Endometrium (tissue), 2 donors: ENCODE measurements around the gene DHX16.
A peak's percentile ranks its signal among the peaks of the same experiment; 100 is the strongest.

Experiments used
- FAIRE-seq: peaks from 2 replicates; lab custom pipeline; 2012; peaks lifted over from hg19 to GRCh38; lab: Jason Lieb, UNC
- donor health status: control.
- donor health status: control.

Gene DHX16

GRCh38 chr6:30626484-30627366, 46.1 kb downstream of the DHX16 start, which contains the start of gene ATAT1:
TSS of gene ATAT1 (plus strand) at chr6:30626874.
- no peak for FAIRE-seq

GRCh38 chr6:30625511-30625910, 47.3 kb downstream of the DHX16 start:
- no peak for FAIRE-seq

GRCh38 chr6:30619561-30619960, 53.2 kb downstream of the DHX16 start:
- FAIRE-seq, result no peak

- no peak for FAIRE-seq
Measured at GRCh38 chr6:30618270-30618797, 54.5 kb downstream of the DHX16 start.

GRCh38 chr6:30617565-30618269, 55.1 kb downstream of the DHX16 start, which contains the start of gene MRPS18B:
TSS of gene MRPS18B (plus strand) at chr6:30617840. CDS start at chr6:30617866, 26 bp downstream.
- FAIRE-seq, result no peak

- peak; percentile 97 for FAIRE-seq
Measured at GRCh38 chr6:30616811-30617564, 55.8 kb downstream of the DHX16 start, which contains the start of gene PPP1R10. TSS of gene PPP1R10 (minus strand) at chr6:30617243. CDS start at chr6:30609944, 7,299 bp downstream.

GRCh38 chr6:30615958-30616810, 56.6 kb downstream of the DHX16 start:
- no peak for FAIRE-seq

- no peak for FAIRE-seq
Measured at GRCh38 chr6:30615219-30615957, 57.4 kb downstream of the DHX16 start.

- peak; percentile 96 for FAIRE-seq
Measured at GRCh38 chr6:30614843-30615218, 58.0 kb downstream of the DHX16 start.

- no peak for FAIRE-seq
Measured at GRCh38 chr6:30614044-30614842, 58.6 kb downstream of the DHX16 start.

GRCh38 chr6:30613251-30614043, 59.4 kb downstream of the DHX16 start:
- FAIRE-seq, result no peak

GRCh38 chr6:30612687-30613248, 60.0 kb downstream of the DHX16 start:
- no peak for FAIRE-seq

GRCh38 chr6:30612213-30612612, 60.6 kb downstream of the DHX16 start:
- peak; percentile 59 for FAIRE-seq

GRCh38 chr6:30611856-30612194, 61.0 kb downstream of the DHX16 start:
- no peak for FAIRE-seq

GRCh38 chr6:30611150-30611855, 61.5 kb downstream of the DHX16 start:
- no peak for FAIRE-seq

GRCh38 chr6:30610065-30610464, 62.7 kb downstream of the DHX16 start:
- no peak for FAIRE-seq

- FAIRE-seq, result no peak
Measured at GRCh38 chr6:30603961-30604360, 68.8 kb downstream of the DHX16 start.
